Measurements from ENCODE around the gene HIRA. TPM values are rescaled to one million over a fixed set of nuclear protein-coding genes. Genes with fewer than 3 reads are reported as not detected.

HIRA gene
- total RNA-seq, 4 donors from 2014 or later: 24.9 to 104 (median 31.8) TPM

GRCh38 chr22:19386248-19386647, 45.3 kb downstream of the HIRA start:
- Histone ChIP-seq H3K9me3 (no peaks in the 10 kb centered on the region), H3K4me1 (no peaks in the 10 kb centered on the region), H3K27ac (no peak overlapping the region), H3K27me3 (no peaks in the 10 kb centered on the region), H3K36me3 (peaks cover 0 to 99% (median 0%) of the 10 kb centered on the region in 3 donors), H3K4me3 (no peak overlapping the region)
- TF ChIP-seq CTCF (IDR thresholded peaks at IDR 0.05) (no peak), POLR2A (IDR thresholded peaks at IDR 0.05) (no peak)
- DNase-seq: no peak

GRCh38 chr22:19385221-19385906, 46.2 kb downstream of the HIRA start:
- Histone ChIP-seq H3K36me3 (peaks cover 0 to 97% (median 0%) of the 10 kb centered on the region in 3 donors), H3K4me3 (no peak overlapping the region), H3K27me3 (no peaks in the 10 kb centered on the region), H3K9me3 (no peaks in the 10 kb centered on the region), H3K4me1 (no peaks in the 10 kb centered on the region), H3K27ac (no peak overlapping the region)
- no peak for DNase-seq
- TF ChIP-seq POLR2A (IDR thresholded peaks at IDR 0.05) (no peak), CTCF (IDR thresholded peaks at IDR 0.05) (no peak)

- no peaks in the 10 kb centered on the region for H3K4me1 ChIP-seq
- no peaks in the 10 kb centered on the region for H3K27me3 ChIP-seq
- H3K36me3 ChIP-seq: peaks cover 0 to 99% (median 0%) of the 10 kb centered on the region in 3 donors
- H3K27ac ChIP-seq: no peak overlapping the region
- TF ChIP-seq POLR2A (IDR thresholded peaks at IDR 0.05) (no peak), CTCF (IDR thresholded peaks at IDR 0.05) (no peak)
- no peak for DNase-seq
- H3K4me3 ChIP-seq: no peak overlapping the region
- H3K9me3 ChIP-seq: no peaks in the 10 kb centered on the region
Measured at GRCh38 chr22:19383292-19383691, 48.2 kb downstream of the HIRA start.

GRCh38 chr22:19382240-19382639, 49.3 kb downstream of the HIRA start:
- Histone ChIP-seq H3K27me3 (no peaks in the 10 kb centered on the region), H3K4me3 (no peak overlapping the region), H3K36me3 (peaks cover 0 to 97% (median 0%) of the 10 kb centered on the region in 3 donors), H3K9me3 (no peaks in the 10 kb centered on the region), H3K27ac (no peak overlapping the region), H3K4me1 (no peaks in the 10 kb centered on the region)
- no peak for DNase-seq
- no peak for TF ChIP-seq POLR2A (IDR thresholded peaks at IDR 0.05)
- no peak for TF ChIP-seq CTCF (IDR thresholded peaks at IDR 0.05)

GRCh38 chr22:19378344-19378674, 53.2 kb downstream of the HIRA start:
- no peaks in the 10 kb centered on the region for H3K4me1 ChIP-seq
- peaks cover 0 to 97% (median 0%) of the 10 kb centered on the region in 3 donors for H3K36me3 ChIP-seq
- TF ChIP-seq CTCF (IDR thresholded peaks at IDR 0.05) (no peak), POLR2A (IDR thresholded peaks at IDR 0.05) (no peak)
- DNase-seq: peak in 1 of 3 donors; percentile 18
- no peaks in the 10 kb centered on the region for H3K9me3 ChIP-seq
- no peak overlapping the region for H3K27ac ChIP-seq
- H3K4me3 ChIP-seq: no peak overlapping the region
- no peaks in the 10 kb centered on the region for H3K27me3 ChIP-seq
